Transverse colon (tissue), 4 donors: ENCODE data around the gene PPP1R27. TPM values are rescaled to one million over a fixed set of nuclear protein-coding genes. Genes with fewer than 3 reads are reported as not detected.

Experiments
- DNase-seq: peaks from one replicate; pipeline ENCODE4 v3.0.0-alpha.2; 2019
- H3K27ac ChIP-seq, 4 donors: fragments of 200-600 bp; sonication (generic); 2 replicates each; pipeline ENCODE4 v1.5.1; 2016 to 2018; ENCODE audit warnings: inconsistent platforms in 4 of 4
- H3K27me3 ChIP-seq: fragments of 200-600 bp; sonication (generic); 2 replicates; pipeline ENCODE4 v1.5.1; 2017; ENCODE audit warnings: inconsistent platforms
- H3K36me3 ChIP-seq, 4 donors: fragments of 200-600 bp; sonication (generic); 2 replicates each; pipeline ENCODE4 v1.5.1; 2017 to 2019; ENCODE audit warnings: inconsistent platforms in 4 of 4
- H3K4me1 ChIP-seq, 4 donors: fragments of 200-600 bp; sonication (generic); 2 replicates each; pipeline ENCODE4 v1.5.1; 2017 to 2020; ENCODE audit warnings: inconsistent platforms in 4 of 4
- H3K4me3 ChIP-seq, 4 donors: fragments of 200-600 bp; sonication (generic); 1 replicate in 1 of 4; 2 replicates in 3 of 4; pipeline versions ENCODE4 v1.5.1 to v1.6.1; 2017 to 2019; ENCODE audit warnings: inconsistent platforms in 4 of 4
- H3K9me3 ChIP-seq, 2 donors: fragments of 200-600 bp; sonication (generic); 2 replicates each; pipeline ENCODE4 v1.5.1; 2017 to 2019; ENCODE audit warnings: inconsistent platforms in 2 of 2
- EP300 ChIP-seq: sonication (generic); formaldehyde crosslinking; IDR thresholded peaks from one replicate; pipeline ENCODE4 v1.6.1; 2017; ENCODE audit warnings: antibody characterized with exemption, low read depth
- POLR2A ChIP-seq: fragments of 450-650 bp; IDR thresholded peaks from one replicate; pipeline ENCODE4 v1.6.1; 2016; ENCODE audit warnings: antibody characterized with exemption, mild to moderate bottlenecking, moderate library complexity
- POLR2AphosphoS5 ChIP-seq, 3 donors: sonication (generic); formaldehyde crosslinking; IDR thresholded peaks; one replicate each; pipeline ENCODE4 v1.6.1; 2016; ENCODE audit warnings: antibody characterized with exemption in 3 of 3
- WGBS, 2 donors: methylation state at CpG; one replicate each; pipeline ENCODE4 v1.1.5; 2018; ENCODE audit warnings: low coverage in 1 of 2; 5-methylcytosine and 5-hydroxymethylcytosine counted together
- in situ Hi-C, 4 donors: fragments of 200-750 bp; cut with MboI; loops; one replicate each; pipeline versions ENCODE4 v1.15.0 to v1.15.1; 2017; ENCODE audit warnings: low sequenced_read_pairs in 3 of 4, low pct_ligation_motif_present in 1 of 4, low pct_unique_long_range_greater_than_20kb in 1 of 4
- intact Hi-C: fragments of 100-400 bp; cut with DNase I; formaldehyde crosslinking; loops from one replicate; pipeline ENCODE4 v1.15.1; 2023; ENCODE audit warnings: low total_unique reads
- total RNA-seq, 4 donors: library from RNA; depleted of rRNA; stranded (reverse); fragments of >200 nt; gene quantifications; one replicate each; pipeline ENCODE4 v1.1.0, GENCODE V29; 2016
- TF ChIP-seq, protein P1 (sequence below), 5 experiments: fragments of 200-600 bp in 3 of 5; fragments of 450-650 bp in 2 of 5; sonication (generic) in 3 of 5; IDR thresholded peaks; 1 replicate in 2 of 5; 2 replicates in 3 of 5; pipeline ENCODE4 v1.5.1; 2016 to 2017; ENCODE audit warnings: antibody characterized with exemption in 5 of 5, inconsistent platforms in 3 of 5, mild to moderate bottlenecking in 2 of 5, moderate library complexity in 1 of 5

PPP1R27 gene
- total RNA-seq, 4 donors from 2014 or later = 0.68 TPM; not detected in 3

DNA sequence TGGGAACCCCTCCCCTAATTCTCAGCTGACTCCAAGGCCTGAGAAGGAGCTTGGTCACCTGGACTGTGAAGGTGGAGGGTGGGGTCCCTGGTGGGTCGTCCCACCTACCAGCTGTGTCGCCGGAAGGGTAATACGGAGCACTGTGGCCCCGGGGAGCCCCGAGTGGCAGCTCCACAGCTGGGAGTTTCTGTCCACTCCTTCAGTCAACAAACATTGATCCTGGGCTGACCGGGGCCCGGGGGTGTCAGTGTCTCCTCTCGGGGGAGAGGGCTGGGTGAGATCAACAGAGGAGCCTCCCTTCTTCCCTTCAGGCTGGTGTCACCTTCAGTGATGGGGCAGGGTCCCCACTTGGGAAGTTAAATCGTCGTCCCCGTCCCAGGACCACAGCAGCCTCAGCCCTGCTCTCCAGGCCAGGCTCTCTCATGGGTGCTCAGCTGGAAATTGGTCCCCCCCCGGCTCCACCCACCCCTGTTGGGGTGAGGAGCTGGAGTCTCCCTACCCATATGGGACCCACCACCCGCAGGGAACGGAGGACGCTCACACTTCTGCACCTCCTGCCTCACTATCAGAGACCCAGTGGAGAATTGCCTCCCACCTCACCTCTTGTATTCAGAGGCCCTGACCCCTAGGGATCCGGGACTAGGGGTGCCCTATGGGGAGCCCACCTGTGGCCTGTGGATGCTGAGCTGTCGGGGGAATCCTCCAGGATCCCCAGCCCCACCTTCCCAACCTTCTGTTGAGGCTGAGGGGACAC lies 29.0 kb downstream of the PPP1R27 start:
- 55% methylated on average over 11 of the region's 18 CpGs; no CpG with 5 or more reads in 1 of the 2 donors for WGBS, 2 donors
- intact Hi-C loops = no loop called here

DNA sequence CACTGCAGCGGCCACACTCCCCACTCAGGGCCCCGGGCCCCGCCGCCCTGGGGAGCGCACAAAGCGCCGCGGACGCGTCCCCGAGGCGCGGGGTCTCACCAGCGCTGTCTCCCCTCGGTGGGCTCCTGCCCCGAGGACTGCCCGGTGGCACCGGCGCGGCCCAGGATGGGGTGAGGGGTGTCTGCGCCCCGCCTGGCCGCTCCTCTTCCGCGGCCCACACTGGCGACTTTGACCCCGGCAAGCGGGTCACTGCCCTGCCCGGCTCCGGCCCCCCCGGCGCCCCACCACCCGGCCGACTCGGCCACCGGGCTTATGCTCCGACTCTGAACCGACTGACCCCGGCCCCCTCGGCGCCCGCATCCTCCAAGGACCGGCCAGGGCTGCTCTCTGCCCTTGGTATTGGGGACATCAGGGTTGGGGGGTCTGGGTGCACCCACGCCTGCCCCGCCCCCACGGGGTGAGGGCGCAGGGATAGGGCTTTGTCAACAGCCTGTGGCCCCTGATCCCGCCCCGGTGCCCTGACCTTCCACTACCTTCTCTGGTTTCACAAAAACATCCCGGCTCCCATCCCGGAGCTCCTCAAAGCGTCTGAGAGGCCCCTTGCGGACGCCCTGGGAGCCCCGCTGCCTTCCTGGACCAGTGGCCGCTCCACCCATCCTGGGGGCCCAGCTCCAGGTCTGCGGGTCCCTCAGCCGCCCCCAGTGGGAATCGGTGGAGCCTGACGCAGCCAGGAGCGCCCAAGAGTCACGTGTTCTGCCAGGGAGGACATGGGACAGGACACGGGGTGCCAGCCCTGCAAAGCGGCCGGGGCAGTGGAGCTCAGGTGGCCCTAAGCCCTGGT lies 30.1 kb downstream of the PPP1R27 start:
- H3K4me3 ChIP-seq = no peak overlapping the region
- H3K4me1 ChIP-seq = peaks cover 0 to 14% (median 8%) of the 10 kb centered on the region in 4 donors
- H3K36me3 ChIP-seq = no peaks in the 10 kb centered on the region
- 9% methylated on average over 27 of the region's 65 CpGs; no CpG with 5 or more reads in 1 of the 2 donors for WGBS, 2 donors
- TF ChIP-seq, protein P1, sequence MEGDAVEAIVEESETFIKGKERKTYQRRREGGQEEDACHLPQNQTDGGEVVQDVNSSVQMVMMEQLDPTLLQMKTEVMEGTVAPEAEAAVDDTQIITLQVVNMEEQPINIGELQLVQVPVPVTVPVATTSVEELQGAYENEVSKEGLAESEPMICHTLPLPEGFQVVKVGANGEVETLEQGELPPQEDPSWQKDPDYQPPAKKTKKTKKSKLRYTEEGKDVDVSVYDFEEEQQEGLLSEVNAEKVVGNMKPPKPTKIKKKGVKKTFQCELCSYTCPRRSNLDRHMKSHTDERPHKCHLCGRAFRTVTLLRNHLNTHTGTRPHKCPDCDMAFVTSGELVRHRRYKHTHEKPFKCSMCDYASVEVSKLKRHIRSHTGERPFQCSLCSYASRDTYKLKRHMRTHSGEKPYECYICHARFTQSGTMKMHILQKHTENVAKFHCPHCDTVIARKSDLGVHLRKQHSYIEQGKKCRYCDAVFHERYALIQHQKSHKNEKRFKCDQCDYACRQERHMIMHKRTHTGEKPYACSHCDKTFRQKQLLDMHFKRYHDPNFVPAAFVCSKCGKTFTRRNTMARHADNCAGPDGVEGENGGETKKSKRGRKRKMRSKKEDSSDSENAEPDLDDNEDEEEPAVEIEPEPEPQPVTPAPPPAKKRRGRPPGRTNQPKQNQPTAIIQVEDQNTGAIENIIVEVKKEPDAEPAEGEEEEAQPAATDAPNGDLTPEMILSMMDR (IDR thresholded peaks at IDR 0.05) = no peak
- TF ChIP-seq POLR2AphosphoS5 (IDR thresholded peaks at IDR 0.05) (no peak), EP300 (no peak), POLR2A (no peak)
- H3K27me3 ChIP-seq = peaks cover 90% of the 10 kb centered on the region
- no peak overlapping the region for H3K27ac ChIP-seq
- in situ Hi-C loops (no loop called here), intact Hi-C loops (no loop called here)
- no peaks in the 10 kb centered on the region for H3K9me3 ChIP-seq
- no peak for DNase-seq

More for the DNA sequence above, 29.0 kb downstream of the PPP1R27 start:
- in situ Hi-C loops = no loop called here
- Histone ChIP-seq H3K27ac (no peak overlapping the region), H3K9me3 (no peaks in the 10 kb centered on the region), H3K4me1 (peaks cover 0 to 14% (median 8%) of the 10 kb centered on the region in 4 donors), H3K27me3 (peaks cover 92% of the 10 kb centered on the region), H3K36me3 (no peaks in the 10 kb centered on the region), H3K4me3 (no peak overlapping the region)
- DNase-seq = no peak
- TF ChIP-seq POLR2AphosphoS5 (IDR thresholded peaks at IDR 0.05) (no peak), POLR2A (no peak), EP300 (no peak)
- TF ChIP-seq, protein P1 (IDR thresholded peaks at IDR 0.05) = no peak

DNA sequence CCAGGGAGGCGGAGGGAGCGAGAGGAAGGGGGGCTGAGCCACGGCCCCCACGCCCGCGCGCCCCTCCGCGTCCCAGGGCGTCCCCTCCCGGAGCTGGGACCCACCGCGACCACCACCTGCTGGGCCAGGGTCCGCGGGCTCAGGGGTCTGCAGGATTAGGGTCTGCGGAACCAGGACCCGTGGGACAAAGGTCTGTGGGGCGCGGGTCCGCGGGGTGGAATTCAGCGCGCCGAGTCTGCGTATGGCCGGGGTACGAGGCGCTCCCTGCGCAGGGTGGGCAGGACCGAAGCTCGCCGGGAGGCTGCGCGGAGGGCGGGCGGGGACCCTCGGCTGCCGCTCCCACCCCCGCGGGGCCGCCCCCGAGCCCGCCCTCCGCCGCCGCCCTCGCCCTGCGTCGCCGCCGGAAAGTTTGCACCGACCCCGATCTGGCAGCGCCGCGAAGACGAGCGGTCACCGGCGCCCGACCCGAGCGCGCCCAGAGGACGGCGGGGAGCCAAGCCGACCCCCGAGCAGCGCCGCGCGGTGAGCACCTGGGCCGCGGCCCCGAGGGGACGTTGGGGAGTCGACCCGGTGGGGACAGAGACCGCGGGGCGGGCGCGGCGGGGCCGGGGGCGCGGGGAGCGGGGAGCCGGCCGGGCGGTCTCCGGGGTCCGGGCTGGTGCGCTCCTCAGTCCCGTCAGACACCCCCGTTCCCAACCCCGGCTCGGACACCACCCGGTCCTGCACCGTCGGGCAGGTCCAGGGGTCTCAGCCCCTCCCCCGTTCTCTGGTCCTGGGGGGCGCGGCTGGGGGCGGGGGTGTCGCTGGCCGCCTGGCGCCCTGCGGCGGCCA lies 30.9 kb downstream of the PPP1R27 start, which contains the start of gene GCGR:
TSS of gene GCGR (plus strand) at position 423 of the 831 bp plus-strand sequence. CDS start 4,869 bp downstream, outside the sequence.
- H3K4me3 ChIP-seq = no peak within 1 kb of the TSS
- DNase-seq = no peak
- H3K9me3 ChIP-seq = no peaks in the 10 kb centered on the region
- no peaks in the 10 kb centered on the region for H3K36me3 ChIP-seq
- WGBS, 2 donors = 6% methylated on average over 50 of the region's 110 CpGs; no CpG with 5 or more reads in 1 of the 2 donors
- intact Hi-C loops = no loop called here
- peaks cover 0 to 14% (median 8%) of the 10 kb centered on the region in 4 donors for H3K4me1 ChIP-seq
- in situ Hi-C loops = no loop called here
- TF ChIP-seq, protein P1 (IDR thresholded peaks at IDR 0.05) = no peak
- no peak for TF ChIP-seq EP300
- no peak for TF ChIP-seq POLR2AphosphoS5 (IDR thresholded peaks at IDR 0.05)
- TF ChIP-seq POLR2A = no peak
- peaks cover 94% of the 10 kb centered on the region for H3K27me3 ChIP-seq
- H3K27ac ChIP-seq = no peak within 1 kb of the TSS
